Mucosa of rectum (tissue), 2 donors: ENCODE measurements around the gene AMDHD2.
"Not testable (repeated sequence)": the region's sequence is repeated elsewhere in the genome, so short reads cannot be mapped to it uniquely, and the experiment has no call there.

Experiments used
- H3K27ac ChIP-seq, 2 donors: one replicate each; pipeline ENCODE4 v1.7.0; 2013; ENCODE audit warnings: inconsistent platforms in 2 of 2, low read depth in 2 of 2, low read length in 2 of 2
- H3K27me3 ChIP-seq, 2 donors: one replicate each; pipeline ENCODE4 v1.7.0; 2013; ENCODE audit warnings: low read length in 2 of 2; ENCODE audit not compliant: control insufficient read depth in 2 of 2, insufficient read depth in 2 of 2
- H3K36me3 ChIP-seq, 2 donors: one replicate each; pipeline ENCODE4 v1.7.0; 2013; ENCODE audit warnings: low read length in 2 of 2; ENCODE audit not compliant: control insufficient read depth in 2 of 2, insufficient read depth in 2 of 2
- H3K4me1 ChIP-seq, 2 donors: one replicate each; pipeline ENCODE4 v1.7.0; 2013; ENCODE audit warnings: low read length in 2 of 2, mild to moderate bottlenecking in 1 of 2; ENCODE audit not compliant: control insufficient read depth in 2 of 2, insufficient read depth in 2 of 2
- H3K4me3 ChIP-seq, 2 donors: one replicate each; pipeline ENCODE4 v1.7.0; 2013; ENCODE audit warnings: low read length in 2 of 2
- H3K9ac ChIP-seq, 2 donors: one replicate each; pipeline ENCODE4 v1.7.0; 2013; ENCODE audit warnings: low read length in 2 of 2, low read depth in 1 of 2, mild to moderate bottlenecking in 1 of 2
- H3K9me3 ChIP-seq, 2 donors: one replicate each; pipeline ENCODE4 v1.7.0; 2013; ENCODE audit warnings: low read length in 2 of 2; ENCODE audit not compliant: control insufficient read depth in 2 of 2
- donor health status: healthy.
- donor health status: Normal muscosa, but diverticular disease.

AMDHD2 gene

GRCh38 chr16:2474877-2475412 is 45.2 kb upstream of the AMDHD2 start, which contains the start of gene TBC1D24:
Gene TBC1D24 (plus strand): TSS chr16:2475127. CDS start chr16:2496149, 21,022 bp downstream.
- H3K27me3 ChIP-seq, result peaks cover 22 to 29% of the 10 kb centered on the region in 2 donors
- H3K36me3 ChIP-seq, result no peaks in the 10 kb centered on the region
- peak within 1 kb of the TSS; percentile 52 to 79 for H3K9ac ChIP-seq
- H3K4me3 ChIP-seq, result peak within 1 kb of the TSS; percentile 74
- peak within 1 kb of the TSS; percentile 50 to 68 for H3K27ac ChIP-seq
- H3K4me1 ChIP-seq, result peaks cover 16 to 23% of the 10 kb centered on the region in 2 donors
- no peaks in the 10 kb centered on the region for H3K9me3 ChIP-seq

DNA sequence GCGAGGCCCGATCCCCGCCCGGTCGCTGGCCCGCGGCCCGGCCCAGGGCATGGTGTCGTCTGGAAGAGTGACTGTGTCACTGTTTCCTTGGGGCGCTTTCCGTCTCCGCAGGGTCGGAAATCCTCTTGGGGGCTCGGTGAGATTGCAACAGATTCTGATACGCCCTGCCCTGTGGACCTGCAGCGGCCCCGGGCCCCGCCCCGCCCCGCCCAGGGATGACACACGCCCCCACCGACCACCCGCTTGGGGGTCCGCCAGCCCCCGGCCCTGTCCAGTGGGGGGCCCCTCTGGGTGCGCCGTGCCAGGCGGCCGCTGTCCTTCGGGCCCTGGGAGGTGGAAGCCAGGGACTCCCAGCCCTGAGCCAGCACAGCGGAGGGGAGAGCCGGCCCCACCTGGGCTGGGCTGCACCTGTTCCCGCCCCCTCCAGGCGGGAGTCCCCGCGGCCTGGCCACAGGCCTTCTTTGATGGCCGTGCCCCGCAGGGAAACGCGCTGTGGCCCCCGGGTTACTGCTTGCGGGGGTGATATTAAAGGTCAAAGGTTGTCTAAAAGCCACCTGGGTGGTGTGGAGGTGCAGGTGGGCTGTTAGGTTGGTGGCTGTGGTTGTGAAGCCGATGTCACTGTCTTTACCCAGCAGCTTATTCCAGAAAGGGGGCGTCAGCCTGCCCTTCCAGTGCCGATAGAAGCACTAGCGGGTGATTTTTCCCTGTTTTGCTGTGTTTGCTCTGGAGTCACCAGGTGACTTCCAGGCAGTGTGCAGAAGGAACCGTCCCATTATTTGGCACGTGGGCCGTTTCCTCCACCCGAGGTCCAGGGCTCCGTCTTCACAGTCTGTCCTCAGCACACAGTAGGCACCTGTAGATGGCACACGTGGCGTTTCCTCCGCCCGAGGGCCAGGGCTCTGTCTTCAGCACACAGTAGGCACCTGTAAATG is 44.5 kb upstream of the AMDHD2 start:
- H3K36me3 ChIP-seq, result no peaks in the 10 kb centered on the region
- no peaks in the 10 kb centered on the region for H3K9me3 ChIP-seq
- peak overlapping the region; percentile 54 to 57 for H3K4me3 ChIP-seq
- peaks cover 19 to 23% of the 10 kb centered on the region in 2 donors for H3K4me1 ChIP-seq
- H3K27ac ChIP-seq, result no peak overlapping the region
- H3K9ac ChIP-seq, result peak overlapping the region; percentile 32 to 53
- H3K27me3 ChIP-seq, result peaks cover 16 to 23% of the 10 kb centered on the region in 2 donors

GRCh38 chr16:2476345-2476720 is 43.8 kb upstream of the AMDHD2 start:
- peaks cover 14 to 21% of the 10 kb centered on the region in 2 donors for H3K27me3 ChIP-seq
- H3K36me3 ChIP-seq, result no peaks in the 10 kb centered on the region
- no peak overlapping the region for H3K4me3 ChIP-seq
- H3K4me1 ChIP-seq, result peaks cover 26 to 27% of the 10 kb centered on the region in 2 donors
- peak overlapping the region in 1 of 2 donors; percentile 53 for H3K9ac ChIP-seq
- H3K27ac ChIP-seq, result no peak overlapping the region
- no peaks in the 10 kb centered on the region for H3K9me3 ChIP-seq

DNA sequence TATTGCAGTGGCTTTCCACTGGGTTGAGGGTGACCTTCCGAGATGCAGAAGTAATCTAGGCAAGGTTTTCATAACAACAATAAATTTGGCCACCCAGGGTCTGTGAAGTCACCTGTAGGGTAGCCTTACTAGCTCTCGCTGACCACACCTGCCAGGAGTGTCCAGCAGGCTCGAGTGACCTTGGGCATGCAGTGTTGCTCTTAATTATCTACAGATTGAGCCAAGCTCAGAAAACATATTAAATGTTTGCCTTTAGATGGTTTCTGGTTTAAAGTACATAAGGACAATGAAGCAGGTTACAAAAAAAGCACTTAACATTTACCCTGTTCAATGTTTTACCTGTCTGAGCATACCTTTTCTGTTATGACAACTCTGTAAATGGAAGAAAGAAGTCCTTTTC is 43.4 kb upstream of the AMDHD2 start:
- H3K27ac ChIP-seq, result no peak overlapping the region
- H3K9ac ChIP-seq, result no peak overlapping the region
- H3K27me3 ChIP-seq, result peaks cover 14 to 17% of the 10 kb centered on the region in 2 donors
- H3K9me3 ChIP-seq, result no peaks in the 10 kb centered on the region
- peaks cover 24 to 30% of the 10 kb centered on the region in 2 donors for H3K4me1 ChIP-seq
- H3K36me3 ChIP-seq, result no peaks in the 10 kb centered on the region
- no peak overlapping the region for H3K4me3 ChIP-seq

DNA sequence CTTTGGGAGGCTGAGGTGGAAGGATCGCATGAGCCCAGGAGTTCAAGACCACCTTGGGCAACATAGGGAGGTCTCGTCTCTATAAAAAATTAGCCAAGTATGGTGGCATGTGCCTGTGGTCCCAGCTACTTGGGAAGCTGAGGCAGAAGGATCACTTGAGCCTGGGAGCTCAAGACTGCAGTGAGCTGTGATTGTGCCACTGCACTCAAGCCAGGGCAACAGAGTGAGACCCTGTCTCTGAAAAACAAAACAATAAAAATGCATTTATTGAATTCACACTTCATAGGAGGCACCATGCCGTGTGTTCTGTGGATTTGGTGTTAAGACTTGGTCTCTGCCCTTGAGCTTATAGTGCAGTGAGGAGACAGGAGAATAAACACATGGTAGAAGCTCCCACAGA is 42.8 kb upstream of the AMDHD2 start:
- no peak overlapping the region for H3K4me3 ChIP-seq
- no peaks in the 10 kb centered on the region for H3K9me3 ChIP-seq
- H3K4me1 ChIP-seq, result peaks cover 23 to 31% of the 10 kb centered on the region in 2 donors
- no peak overlapping the region for H3K27ac ChIP-seq
- H3K36me3 ChIP-seq, result no peaks in the 10 kb centered on the region
- H3K27me3 ChIP-seq, result peaks cover 8 to 11% of the 10 kb centered on the region in 2 donors
- no peak overlapping the region for H3K9ac ChIP-seq

DNA sequence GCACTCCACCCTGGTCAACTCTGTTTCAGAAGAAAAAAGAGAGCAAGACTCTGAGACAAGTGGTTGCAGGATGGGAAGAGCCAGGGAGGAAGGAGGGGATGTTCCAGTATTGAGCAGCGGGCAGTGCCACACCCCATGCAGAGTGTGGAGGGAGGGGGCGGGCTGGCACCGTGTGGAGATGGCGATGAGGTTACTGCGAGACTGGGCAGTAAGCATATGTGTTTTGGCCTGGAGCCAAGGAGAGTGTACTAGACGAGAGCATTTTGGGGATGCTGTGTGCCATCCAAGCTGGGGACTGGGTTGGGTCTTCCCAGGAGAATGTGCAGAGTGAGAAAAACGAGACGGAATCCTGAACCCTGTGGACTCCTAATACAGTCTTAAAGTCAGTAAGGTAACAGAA is 41.9 kb upstream of the AMDHD2 start:
- Histone ChIP-seq H3K27me3 (peaks cover 0 to 2% of the 10 kb centered on the region in 2 donors), H3K27ac (no peak overlapping the region), H3K9me3 (no peaks in the 10 kb centered on the region), H3K4me3 (no peak overlapping the region), H3K4me1 (peaks cover 21 to 36% of the 10 kb centered on the region in 2 donors), H3K9ac (no peak overlapping the region), H3K36me3 (no peaks in the 10 kb centered on the region)

GRCh38 chr16:2479996-2480395 is 40.2 kb upstream of the AMDHD2 start:
- not testable (repeated sequence) for H3K4me3 ChIP-seq, H3K36me3 ChIP-seq, H3K9ac ChIP-seq, H3K27me3 ChIP-seq, H3K27ac ChIP-seq, H3K9me3 ChIP-seq
- peaks cover 14 to 27% of the 10 kb centered on the region in 2 donors for H3K4me1 ChIP-seq

DNA sequence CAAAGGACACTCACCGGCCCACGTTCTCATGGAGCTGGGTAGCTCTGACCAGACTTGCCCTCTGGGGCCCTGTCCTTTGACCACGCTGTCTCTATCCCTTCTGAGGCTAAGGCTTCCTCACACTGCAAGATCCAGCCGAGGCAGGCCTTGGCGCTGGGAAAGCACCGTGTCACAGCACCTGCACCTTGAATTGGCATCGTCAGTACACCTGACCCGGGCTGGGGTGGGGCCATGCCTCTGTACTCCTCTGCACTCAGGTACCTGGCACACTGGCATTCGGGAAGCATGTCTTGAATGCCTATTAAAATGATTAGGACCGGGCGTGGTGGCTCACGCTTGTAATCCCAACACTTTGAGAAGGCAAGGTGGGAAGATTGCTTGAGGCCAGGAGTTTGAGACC is 39.2 kb upstream of the AMDHD2 start:
- Histone ChIP-seq H3K4me3 (no peak overlapping the region), H3K27ac (peak overlapping the region; percentile 32 to 56), H3K36me3 (no peaks in the 10 kb centered on the region)

DNA sequence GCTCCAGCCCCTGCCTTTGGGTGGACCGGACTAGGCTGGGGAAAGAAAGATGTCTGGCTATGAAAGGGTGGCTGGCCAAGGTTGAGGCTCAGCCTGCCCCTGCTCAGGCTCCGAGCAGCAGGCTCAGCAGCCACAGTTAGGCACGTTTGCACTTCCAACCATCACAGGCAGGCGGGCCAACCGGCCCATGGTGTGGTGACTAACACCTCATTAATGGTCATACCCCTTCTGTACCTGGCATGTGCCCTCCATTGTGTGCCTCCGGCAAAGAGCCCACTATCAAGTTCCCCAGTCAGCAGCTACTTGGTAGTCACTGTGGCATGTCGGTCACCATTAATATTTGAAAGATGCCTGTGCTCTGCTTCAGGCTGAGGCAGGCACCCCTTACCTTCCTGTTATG is 38.5 kb upstream of the AMDHD2 start:
- Histone ChIP-seq H3K36me3 (no peaks in the 10 kb centered on the region), H3K4me1 (peaks cover 7 to 21% of the 10 kb centered on the region in 2 donors), H3K9ac (no peak overlapping the region), H3K27ac (peak overlapping the region in 1 of 2 donors; percentile 24), H3K9me3 (no peaks in the 10 kb centered on the region), H3K4me3 (no peak overlapping the region), H3K27me3 (no peaks in the 10 kb centered on the region)

More for the DNA sequence above, 39.2 kb upstream of the AMDHD2 start:
- Histone ChIP-seq H3K9ac (peak overlapping the region; percentile 6 to 45), H3K9me3 (no peaks in the 10 kb centered on the region), H3K4me1 (peaks cover 9 to 23% of the 10 kb centered on the region in 2 donors), H3K27me3 (no peaks in the 10 kb centered on the region)

- no peak overlapping the region for H3K27ac ChIP-seq
- peaks cover 11 to 26% of the 10 kb centered on the region in 2 donors for H3K4me1 ChIP-seq
- no peak overlapping the region for H3K9ac ChIP-seq
- no peaks in the 10 kb centered on the region for H3K27me3 ChIP-seq
- no peaks in the 10 kb centered on the region for H3K36me3 ChIP-seq
- H3K4me3 ChIP-seq, result no peak overlapping the region
- H3K9me3 ChIP-seq, result no peaks in the 10 kb centered on the region
These were observed 37.9 kb upstream of the AMDHD2 start for GRCh38 chr16:2482249-2482648.
